ENCODE results near the gene HLCS.

DNA sequence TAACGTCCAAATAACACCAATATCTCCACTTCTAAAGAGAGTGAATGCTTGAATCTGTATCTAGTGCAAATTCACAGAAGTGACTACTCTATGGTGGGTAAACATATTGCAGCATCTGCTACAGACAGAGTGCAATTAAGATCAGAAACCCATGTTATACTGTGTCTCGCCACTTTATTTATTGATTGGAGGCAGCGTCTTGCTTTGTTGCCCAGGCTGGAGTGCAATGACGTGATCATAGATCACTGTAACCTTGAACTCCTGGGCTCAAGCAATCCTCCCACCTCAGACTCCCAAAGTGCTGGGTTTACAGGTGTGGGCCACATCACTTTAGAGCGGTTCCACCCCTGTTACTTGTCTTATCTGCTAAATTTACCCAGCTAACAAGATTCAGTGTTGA lies 57.0 kb downstream of the HLCS start:
- no peak for TF ChIP-seq TCF12 (IDR thresholded peaks at IDR 0.05; ENCODE audit: low read depth, low read length)
- TF ChIP-seq, protein P1, sequence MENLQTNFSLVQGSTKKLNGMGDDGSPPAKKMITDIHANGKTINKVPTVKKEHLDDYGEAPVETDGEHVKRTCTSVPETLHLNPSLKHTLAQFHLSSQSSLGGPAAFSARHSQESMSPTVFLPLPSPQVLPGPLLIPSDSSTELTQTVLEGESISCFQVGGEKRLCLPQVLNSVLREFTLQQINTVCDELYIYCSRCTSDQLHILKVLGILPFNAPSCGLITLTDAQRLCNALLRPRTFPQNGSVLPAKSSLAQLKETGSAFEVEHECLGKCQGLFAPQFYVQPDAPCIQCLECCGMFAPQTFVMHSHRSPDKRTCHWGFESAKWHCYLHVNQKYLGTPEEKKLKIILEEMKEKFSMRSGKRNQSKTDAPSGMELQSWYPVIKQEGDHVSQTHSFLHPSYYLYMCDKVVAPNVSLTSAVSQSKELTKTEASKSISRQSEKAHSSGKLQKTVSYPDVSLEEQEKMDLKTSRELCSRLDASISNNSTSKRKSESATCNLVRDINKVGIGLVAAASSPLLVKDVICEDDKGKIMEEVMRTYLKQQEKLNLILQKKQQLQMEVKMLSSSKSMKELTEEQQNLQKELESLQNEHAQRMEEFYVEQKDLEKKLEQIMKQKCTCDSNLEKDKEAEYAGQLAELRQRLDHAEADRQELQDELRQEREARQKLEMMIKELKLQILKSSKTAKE (IDR thresholded peaks at IDR 0.05; ENCODE audit: low read depth, poor library complexity, severe bottlenecking), result no peak
- no peak for TF ChIP-seq POLR2A (IDR thresholded peaks at IDR 0.05; ENCODE audit: low read depth, low read length)
- TF ChIP-seq ZNF274 (IDR thresholded peaks at IDR 0.05; ENCODE audit: insufficient read depth, insufficient read length), result no peak
- no peak for TF ChIP-seq SIN3A (IDR thresholded peaks at IDR 0.05; ENCODE audit: low read depth, low read length)
- no peak for TF ChIP-seq EGR1 (IDR thresholded peaks at IDR 0.05; ENCODE audit: borderline replicate concordance in 1 of 2, low read depth in 2 of 2, low read length in 2 of 2)
- no peak for TF ChIP-seq TBL1XR1 (IDR thresholded peaks at IDR 0.05; ENCODE audit: low read depth, low read length)
- TF ChIP-seq, protein P2, sequence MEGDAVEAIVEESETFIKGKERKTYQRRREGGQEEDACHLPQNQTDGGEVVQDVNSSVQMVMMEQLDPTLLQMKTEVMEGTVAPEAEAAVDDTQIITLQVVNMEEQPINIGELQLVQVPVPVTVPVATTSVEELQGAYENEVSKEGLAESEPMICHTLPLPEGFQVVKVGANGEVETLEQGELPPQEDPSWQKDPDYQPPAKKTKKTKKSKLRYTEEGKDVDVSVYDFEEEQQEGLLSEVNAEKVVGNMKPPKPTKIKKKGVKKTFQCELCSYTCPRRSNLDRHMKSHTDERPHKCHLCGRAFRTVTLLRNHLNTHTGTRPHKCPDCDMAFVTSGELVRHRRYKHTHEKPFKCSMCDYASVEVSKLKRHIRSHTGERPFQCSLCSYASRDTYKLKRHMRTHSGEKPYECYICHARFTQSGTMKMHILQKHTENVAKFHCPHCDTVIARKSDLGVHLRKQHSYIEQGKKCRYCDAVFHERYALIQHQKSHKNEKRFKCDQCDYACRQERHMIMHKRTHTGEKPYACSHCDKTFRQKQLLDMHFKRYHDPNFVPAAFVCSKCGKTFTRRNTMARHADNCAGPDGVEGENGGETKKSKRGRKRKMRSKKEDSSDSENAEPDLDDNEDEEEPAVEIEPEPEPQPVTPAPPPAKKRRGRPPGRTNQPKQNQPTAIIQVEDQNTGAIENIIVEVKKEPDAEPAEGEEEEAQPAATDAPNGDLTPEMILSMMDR (IDR thresholded peaks at IDR 0.05 in 2 of 3, conservative IDR thresholded peaks at IDR 0.05 in 1 of 3; ENCODE audit: control insufficient read depth in 2 of 3, extremely low read depth in 1 of 3, insufficient read depth in 1 of 3, low read depth in 3 of 3, low read length in 3 of 3), result no peak
- no peak for TF ChIP-seq EP300 (IDR thresholded peaks at IDR 0.05; ENCODE audit: borderline replicate concordance in 1 of 2, control insufficient read depth in 1 of 2, low read depth in 2 of 2, low read length in 2 of 2)
- no peak for TF ChIP-seq RB1 (IDR thresholded peaks at IDR 0.05; ENCODE audit: borderline replicate concordance)

All from GM12878 (cell line).